Epidermal melanocyte (primary cell): ENCODE measurements around the gene RASSF8.

Experiments
- DNase-seq: peaks from one replicate; pipeline ENCODE4 v3.0.0; 2011; ENCODE audit warnings: low spot score; ENCODE audit not compliant: insufficient read length

The RASSF8 gene

GRCh38 chr12:25960961-25961360 lies 2.5 kb downstream of the RASSF8 start:
- DNase-seq, result no peak

DNA sequence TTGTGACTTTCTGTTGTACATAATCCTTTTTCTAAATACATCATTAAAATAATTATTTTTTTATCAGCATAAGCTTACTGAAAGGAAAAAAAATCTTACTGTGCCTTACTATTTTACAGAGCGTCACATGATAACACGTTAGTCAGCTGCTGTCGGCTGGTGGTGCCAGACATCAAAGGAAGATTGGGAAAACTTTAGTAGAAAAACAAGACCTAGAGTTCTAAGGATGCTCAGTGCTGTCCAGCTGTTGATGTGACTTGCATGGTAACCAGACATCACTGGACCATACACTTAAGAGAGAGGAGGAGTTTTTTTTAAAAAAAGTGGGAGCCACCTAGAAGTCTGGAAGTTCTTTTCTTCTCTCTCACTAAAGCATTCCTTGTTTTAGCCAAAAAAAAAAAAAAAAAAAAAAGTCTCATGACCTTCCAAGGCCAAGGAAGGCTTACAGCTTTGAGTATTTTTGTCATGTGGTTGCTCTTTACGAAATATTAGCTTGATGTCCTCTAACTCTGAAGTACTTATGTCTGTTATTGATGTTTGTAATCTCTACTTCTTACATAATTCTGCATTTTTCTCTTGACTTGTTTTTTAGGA lies 4.5 kb downstream of the RASSF8 start:
- DNase-seq, result no peak

GRCh38 chr12:25965682-25966081 lies 7.2 kb downstream of the RASSF8 start:
- DNase-seq, result no peak

- DNase-seq, result no peak
These were observed 11.6 kb downstream of the RASSF8 start for GRCh38 chr12:25970082-25970481.

DNA sequence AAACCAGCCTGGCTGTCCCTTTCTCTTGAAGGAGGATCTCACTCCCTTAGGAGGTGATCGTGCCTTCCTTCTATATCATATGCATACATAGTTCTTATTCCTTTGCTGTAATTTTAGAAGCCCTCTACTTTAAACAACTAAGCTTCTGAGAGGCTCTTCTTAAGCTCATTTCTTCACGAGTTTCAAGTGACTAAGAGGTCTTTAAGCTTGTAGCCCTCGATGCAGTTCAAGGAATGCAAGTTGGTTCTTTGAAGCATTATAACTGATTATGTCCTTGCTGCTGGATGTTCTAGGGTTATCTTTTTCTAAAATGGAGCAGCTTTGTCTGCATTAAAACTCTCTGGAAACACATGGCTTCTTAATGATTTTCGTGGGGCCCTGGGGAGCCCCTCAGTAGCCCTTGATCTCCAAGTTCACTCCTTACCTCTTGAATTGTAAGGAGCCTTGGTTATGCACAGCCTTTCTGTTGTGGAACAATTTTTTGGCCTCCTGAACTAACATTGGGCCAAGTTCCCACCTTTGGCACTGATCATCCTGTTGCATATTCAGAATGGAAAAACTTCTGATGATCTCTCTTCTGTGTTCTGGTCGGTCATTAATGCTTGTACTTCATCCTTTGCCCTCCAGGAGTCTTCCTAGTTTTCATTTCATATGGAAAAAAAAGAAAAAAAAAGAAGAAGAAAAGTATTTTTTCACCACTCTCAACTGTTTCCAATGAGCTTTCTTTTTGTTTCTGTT lies 12.6 kb downstream of the RASSF8 start:
- no peak for DNase-seq

GRCh38 chr12:25971654-25972041 lies 13.2 kb downstream of the RASSF8 start:
- no peak for DNase-seq

DNA sequence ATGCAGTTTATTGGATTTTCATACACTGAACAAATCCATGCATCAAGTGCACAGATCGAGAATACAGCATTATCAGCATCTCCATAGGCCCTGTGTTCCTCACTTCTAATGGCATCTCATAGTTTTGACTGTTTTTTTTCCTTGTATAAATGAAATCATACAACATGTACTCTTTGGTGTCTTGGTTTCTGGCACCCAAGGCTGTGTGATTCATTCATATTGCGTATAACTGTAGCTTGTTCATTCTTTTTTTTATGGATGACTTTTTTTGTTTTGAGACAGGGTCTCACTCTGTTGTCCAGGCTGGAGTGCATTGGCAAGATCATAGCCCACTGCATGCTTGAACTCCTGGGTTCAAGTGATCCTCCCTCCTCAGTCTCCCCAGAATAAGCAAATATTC lies 14.3 kb downstream of the RASSF8 start:
- DNase-seq, result no peak

DNA sequence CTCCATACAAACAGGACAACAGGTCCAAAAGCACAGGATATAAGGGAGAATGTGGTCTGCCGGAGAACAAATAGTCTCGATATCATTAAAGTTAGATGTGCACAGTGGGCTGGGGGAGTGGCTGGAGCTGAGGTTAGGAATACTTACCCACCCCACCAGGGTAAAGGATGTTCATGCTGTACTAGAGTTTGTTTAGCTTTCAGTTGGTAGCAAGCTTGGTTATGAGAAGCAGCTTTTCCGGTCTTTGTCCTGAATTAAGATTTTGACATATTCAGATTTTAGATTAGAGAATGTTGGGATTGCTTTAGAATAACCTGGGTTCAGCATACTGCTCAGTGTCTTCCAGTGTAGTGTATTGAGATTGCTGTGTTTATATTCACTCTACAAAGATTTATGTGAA lies 16.7 kb downstream of the RASSF8 start:
- no peak for DNase-seq

GRCh38 chr12:25975682-25976081 lies 17.2 kb downstream of the RASSF8 start:
- DNase-seq, result no peak

GRCh38 chr12:25976289-25976688 lies 17.8 kb downstream of the RASSF8 start:
- DNase-seq, result no peak

GRCh38 chr12:25977047-25977446 lies 18.6 kb downstream of the RASSF8 start:
- no peak for DNase-seq

DNA sequence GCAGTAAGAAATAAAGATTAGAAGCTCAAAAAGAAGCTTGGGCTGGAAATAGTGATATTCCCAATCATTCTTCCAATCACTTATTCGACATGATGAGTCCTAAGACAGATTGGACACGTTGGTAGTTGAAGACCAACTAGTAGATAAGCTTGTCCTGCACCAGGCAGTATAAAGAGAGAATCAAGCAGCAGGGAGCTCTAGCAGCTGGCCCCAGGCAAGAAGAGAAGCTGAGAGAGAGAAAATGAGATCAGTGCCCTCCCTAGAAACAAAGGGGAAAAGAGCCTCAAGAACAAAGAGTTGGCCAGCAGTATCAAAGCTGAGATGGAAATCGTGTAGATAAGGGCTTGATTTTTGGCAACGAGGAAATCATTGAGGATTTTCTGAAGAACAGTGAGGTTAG lies 20.6 kb downstream of the RASSF8 start:
- no peak for DNase-seq

DNA sequence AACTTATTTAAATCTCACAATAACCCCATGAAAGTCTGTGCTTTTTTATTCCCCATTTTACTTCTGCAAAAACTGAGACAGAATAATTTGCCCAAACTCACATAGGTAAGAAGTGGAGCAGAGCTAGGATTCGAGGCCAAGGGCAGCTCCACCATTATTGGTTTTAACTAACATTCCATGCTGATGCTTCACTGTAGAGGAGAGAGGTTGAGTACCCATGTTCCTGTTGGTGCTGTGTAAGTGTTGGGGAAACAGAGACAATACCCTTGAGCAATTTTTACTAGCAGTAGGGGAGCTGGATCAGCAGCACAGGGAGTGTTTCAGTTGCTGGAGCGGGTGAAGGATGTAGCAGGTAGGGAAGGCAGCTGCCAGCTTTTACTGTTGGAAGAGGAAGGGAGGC lies 21.1 kb downstream of the RASSF8 start:
- DNase-seq, result no peak

GRCh38 chr12:25980035-25980434 lies 21.6 kb downstream of the RASSF8 start:
- DNase-seq, result no peak

- DNase-seq, result no peak
These were observed 23.1 kb downstream of the RASSF8 start for GRCh38 chr12:25981597-25981996.

DNA sequence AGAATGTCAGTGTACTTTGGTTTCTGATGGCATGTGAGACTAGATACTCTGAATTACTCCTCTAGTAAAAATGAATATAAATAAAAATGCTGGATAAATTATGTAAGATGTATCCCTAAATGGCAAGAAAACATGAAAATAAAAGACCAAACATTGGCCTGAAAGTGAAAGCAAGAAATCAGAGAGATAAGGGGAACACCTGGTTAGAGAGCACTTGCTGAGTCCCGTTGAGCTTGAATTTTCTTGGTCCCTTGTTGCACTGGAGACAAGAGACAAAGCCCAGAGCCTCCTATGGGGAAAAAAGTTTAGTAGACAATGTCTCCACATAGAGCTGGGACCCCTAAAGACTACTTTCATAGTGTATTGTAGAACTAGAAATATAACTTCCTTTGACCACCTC lies 23.9 kb downstream of the RASSF8 start:
- DNase-seq, result no peak

- DNase-seq, result no peak
These were observed 25.1 kb downstream of the RASSF8 start for GRCh38 chr12:25983625-25984024.

GRCh38 chr12:25984759-25985158 lies 26.3 kb downstream of the RASSF8 start:
- DNase-seq, result no peak

DNA sequence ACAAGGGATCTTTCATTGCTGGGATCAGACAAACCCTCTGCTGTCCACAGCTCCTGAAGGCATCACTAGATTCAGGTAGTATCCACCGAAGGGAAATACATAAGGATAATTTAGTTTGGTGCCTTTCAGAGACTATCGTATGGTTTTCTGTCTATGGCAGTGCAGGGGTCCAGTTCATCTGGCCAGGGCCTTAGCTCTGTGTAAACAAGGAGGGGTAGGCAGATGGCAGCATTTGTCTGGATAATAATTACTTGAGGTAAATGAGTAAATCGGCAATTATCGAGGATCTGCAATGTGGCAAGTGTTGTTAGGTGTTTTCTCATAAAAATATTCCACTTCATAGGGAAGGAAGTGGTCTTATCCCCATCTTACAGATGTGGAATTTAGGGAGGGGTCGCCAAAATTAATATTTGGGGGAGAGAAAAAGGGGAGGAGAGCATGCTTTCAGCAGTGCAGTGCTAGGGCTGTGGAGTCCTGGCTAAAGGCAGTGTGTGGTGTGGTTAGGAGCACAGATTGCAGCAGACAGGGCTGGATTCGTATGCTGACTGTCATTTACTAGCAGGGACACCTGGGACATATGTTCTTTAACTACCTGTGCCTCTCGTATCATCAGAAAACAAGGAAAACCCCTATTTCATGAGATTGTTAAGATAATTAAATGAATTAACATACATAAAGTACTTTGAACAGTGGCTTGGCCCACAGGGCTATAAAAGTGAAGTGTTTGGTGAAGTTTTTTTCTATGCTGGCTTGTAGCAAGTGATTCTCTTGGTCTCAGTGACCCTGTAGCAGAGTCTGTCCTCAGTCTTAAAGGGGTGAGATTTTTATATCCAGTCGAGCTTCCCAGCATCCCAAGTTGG lies 27.1 kb downstream of the RASSF8 start:
- no peak for DNase-seq

DNA sequence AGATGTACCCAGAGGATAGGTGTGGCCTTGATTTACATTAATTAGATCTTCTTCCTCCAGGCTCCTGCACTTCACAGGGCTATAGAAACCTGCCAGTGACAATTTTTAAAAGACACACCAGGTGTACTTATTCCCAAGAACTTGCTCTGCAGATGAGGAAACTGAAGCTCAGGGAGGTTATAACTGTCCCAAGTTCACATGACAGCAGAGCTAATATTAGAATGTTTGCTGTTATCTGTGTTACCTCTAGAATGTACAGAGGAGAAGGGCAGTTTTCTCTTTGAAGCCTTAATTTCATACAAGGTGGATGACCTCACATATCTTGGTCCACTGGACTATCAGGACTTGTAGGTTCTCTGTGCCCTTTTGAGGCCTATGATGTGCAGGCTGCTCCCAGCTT lies 27.7 kb downstream of the RASSF8 start:
- no peak for DNase-seq

- DNase-seq, result no peak
These were observed 30.0 kb downstream of the RASSF8 start for GRCh38 chr12:25988505-25988904.

GRCh38 chr12:25990495-25990894 lies 32.0 kb downstream of the RASSF8 start:
- DNase-seq, result no peak
